Measurements from ENCODE around the gene SELENOV.
"Not testable (repeated sequence)": the region's sequence is repeated elsewhere in the genome, so short reads cannot be mapped to it uniquely, and the experiment has no call there.

Gene SELENOV

GRCh38 chr19:39514840-39515550 lies at the start of gene SELENOV:
Gene SELENOV, plus strand, starts transcription at chr19:39515139. Its CDS starts 74 bp downstream, at chr19:39515213.
- DNase-seq: peak; percentile 65

- DNase-seq: no peak
Measured at GRCh38 chr19:39465956-39466747, 48.8 kb upstream of the SELENOV start.

GRCh38 chr19:39467941-39468340 lies 47.0 kb upstream of the SELENOV start:
- no peak for DNase-seq

GRCh38 chr19:39469036-39469435 lies 45.9 kb upstream of the SELENOV start:
- DNase-seq: no peak

GRCh38 chr19:39469567-39469966 lies 45.4 kb upstream of the SELENOV start:
- no peak for DNase-seq

- no peak for DNase-seq
Measured at GRCh38 chr19:39470724-39471339, 44.1 kb upstream of the SELENOV start.

- no peak for DNase-seq
Measured at GRCh38 chr19:39471756-39472536, 43.0 kb upstream of the SELENOV start.

GRCh38 chr19:39472746-39473442 lies 42.0 kb upstream of the SELENOV start:
- DNase-seq: no peak

GRCh38 chr19:39473443-39473960 lies 41.4 kb upstream of the SELENOV start:
- DNase-seq: no peak

GRCh38 chr19:39474139-39474620 lies 40.8 kb upstream of the SELENOV start:
- DNase-seq: peak; percentile 5

GRCh38 chr19:39475748-39476147 lies 39.2 kb upstream of the SELENOV start:
- DNase-seq: no peak

GRCh38 chr19:39479319-39479801 lies 35.6 kb upstream of the SELENOV start:
- DNase-seq: not testable (repeated sequence)

- peak; percentile 9 for DNase-seq
Measured at GRCh38 chr19:39479916-39480315, 35.0 kb upstream of the SELENOV start.

GRCh38 chr19:39480337-39481228 lies 34.4 kb upstream of the SELENOV start, which contains the start of gene TIMM50:
Gene TIMM50, plus strand, starts transcription at chr19:39480838. Its CDS starts 16 bp downstream, at chr19:39480854.
- peak; percentile 92 for DNase-seq

- DNase-seq: no peak
Measured at GRCh38 chr19:39481229-39481545, 33.8 kb upstream of the SELENOV start.

- DNase-seq: no peak
Measured at GRCh38 chr19:39481676-39482075, 33.3 kb upstream of the SELENOV start.

- no peak for DNase-seq
Measured at GRCh38 chr19:39483141-39483540, 31.8 kb upstream of the SELENOV start.

GRCh38 chr19:39489756-39490155 lies 25.2 kb upstream of the SELENOV start:
- DNase-seq: no peak

GRCh38 chr19:39492225-39492624 lies 22.7 kb upstream of the SELENOV start:
- DNase-seq: no peak

GRCh38 chr19:39492788-39493187 lies 22.2 kb upstream of the SELENOV start:
- DNase-seq: no peak

GRCh38 chr19:39494661-39495060 lies 20.3 kb upstream of the SELENOV start:
- no peak for DNase-seq

All from DMS79 treated with DMSO at 0.1 percent for 48 hours (cell line).